Smooth muscle cell of the brain vasculature (primary cell): ENCODE measurements around the gene WDFY4.

Source experiments
- DNase-seq: peaks from one replicate; pipeline ENCODE4 v3.0.0-alpha.2; 2012; ENCODE audit warnings: low read depth, low spot score

Gene WDFY4

GRCh38 chr10:48711830-48712229 lies 27.2 kb downstream of the WDFY4 start:
- DNase-seq = no peak

GRCh38 chr10:48714088-48714487 lies 29.4 kb downstream of the WDFY4 start:
- DNase-seq = no peak

GRCh38 chr10:48716416-48716815 lies 31.7 kb downstream of the WDFY4 start:
- DNase-seq = no peak

- DNase-seq = no peak
Measured at GRCh38 chr10:48720611-48721010, 35.9 kb downstream of the WDFY4 start.

GRCh38 chr10:48722153-48723145 lies 37.8 kb downstream of the WDFY4 start:
- no peak for DNase-seq

- DNase-seq = no peak
Measured at GRCh38 chr10:48724127-48724526, 39.5 kb downstream of the WDFY4 start.

- no peak for DNase-seq
Measured at GRCh38 chr10:48725708-48726107, 41.0 kb downstream of the WDFY4 start.

- no peak for DNase-seq
Measured at GRCh38 chr10:48727866-48728265, 43.2 kb downstream of the WDFY4 start.

- DNase-seq = no peak
Measured at GRCh38 chr10:48729222-48729621, 44.5 kb downstream of the WDFY4 start.

- DNase-seq = no peak
Measured at GRCh38 chr10:48729941-48730457, 45.3 kb downstream of the WDFY4 start.

GRCh38 chr10:48731141-48731540 lies 46.5 kb downstream of the WDFY4 start:
- DNase-seq = no peak

- DNase-seq = no peak
Measured at GRCh38 chr10:48731654-48732053, 47.0 kb downstream of the WDFY4 start.

GRCh38 chr10:48733329-48733728 lies 48.7 kb downstream of the WDFY4 start:
- no peak for DNase-seq

- DNase-seq = no peak
Measured at GRCh38 chr10:48735836-48736390, 51.2 kb downstream of the WDFY4 start.

GRCh38 chr10:48736596-48736995 lies 51.9 kb downstream of the WDFY4 start:
- no peak for DNase-seq

GRCh38 chr10:48737886-48738285 lies 53.2 kb downstream of the WDFY4 start:
- DNase-seq = no peak

- DNase-seq = no peak
Measured at GRCh38 chr10:48739170-48739569, 54.5 kb downstream of the WDFY4 start.

GRCh38 chr10:48740015-48740707 lies 55.5 kb downstream of the WDFY4 start:
- no peak for DNase-seq

GRCh38 chr10:48740988-48741387 lies 56.3 kb downstream of the WDFY4 start:
- DNase-seq = no peak

GRCh38 chr10:48742891-48743860 lies 58.5 kb downstream of the WDFY4 start:
- no peak for DNase-seq

GRCh38 chr10:48744587-48744986 lies 59.9 kb downstream of the WDFY4 start:
- DNase-seq = no peak
